Thyroid gland (tissue), 4 donors: ENCODE data around the gene PSMB3. TPM values are rescaled to one million over a fixed set of nuclear protein-coding genes. Genes with fewer than 3 reads are reported as not detected.

Source experiments
- DNase-seq, 2 donors: peaks; one replicate each; pipeline ENCODE4 v3.0.0-alpha.2; 2019
- H3K27ac ChIP-seq, 3 donors: fragments of 200-600 bp; sonication (generic); 1 replicate in 2 of 3; 2 replicates in 1 of 3; pipeline ENCODE4 v1.5.1; 2016 to 2019; ENCODE audit warnings: mild to moderate bottlenecking in 1 of 3, moderate library complexity in 1 of 3
- H3K27me3 ChIP-seq: fragments of 200-600 bp; sonication (generic); one replicate; pipeline ENCODE4 v1.5.1; 2019
- H3K36me3 ChIP-seq, 2 donors: fragments of 200-600 bp; sonication (generic); one replicate each; pipeline ENCODE4 v1.5.1; 2016 to 2019
- H3K4me1 ChIP-seq, 2 donors: fragments of 200-600 bp; sonication (generic); one replicate each; pipeline ENCODE4 v1.5.1; 2017 to 2019
- H3K4me3 ChIP-seq, 3 donors: fragments of 200-600 bp; sonication (generic); replicated peaks in 1 of 3; 1 replicate in 2 of 3; 2 replicates in 1 of 3; pipeline ENCODE4 v1.5.1; 2016; ENCODE audit warnings: mild to moderate bottlenecking in 1 of 3
- H3K9me3 ChIP-seq: fragments of 200-600 bp; sonication (generic); one replicate; pipeline ENCODE4 v1.5.1; 2017
- POLR2A ChIP-seq, 2 donors: fragments of 450-650 bp; IDR thresholded peaks; one replicate each; pipeline ENCODE4 v1.6.1; 2017; ENCODE audit warnings: antibody characterized with exemption in 2 of 2, mild to moderate bottlenecking in 2 of 2, moderate library complexity in 1 of 2
- WGBS, 2 donors: methylation state at CpG; one replicate each; pipeline ENCODE4 v1.1.5; 2017; 5-methylcytosine and 5-hydroxymethylcytosine counted together
- intact Hi-C: fragments of 100-400 bp; cut with DNase I; formaldehyde crosslinking; loops from one replicate; pipeline ENCODE4 v1.15.1; 2023
- total RNA-seq, 4 donors: library from RNA; depleted of rRNA; stranded (reverse); fragments of >200 nt; gene quantifications; one replicate each; pipeline ENCODE4 v1.2.3, GENCODE V29; 2016
- TF ChIP-seq, protein P1 (sequence below), 6 experiments: fragments of 200-600 bp in 3 of 6; fragments of 450-650 bp in 3 of 6; sonication (generic) in 3 of 6; IDR thresholded peaks; one replicate each; pipeline ENCODE4 v1.5.1; 2016 to 2019; ENCODE audit warnings: antibody characterized with exemption in 6 of 6, mild to moderate bottlenecking in 2 of 6, inconsistent platforms in 1 of 6, moderate library complexity in 1 of 6

The PSMB3 gene
- total RNA-seq, 4 donors from 2014 or later = 135 to 256 (median 222) TPM

DNA sequence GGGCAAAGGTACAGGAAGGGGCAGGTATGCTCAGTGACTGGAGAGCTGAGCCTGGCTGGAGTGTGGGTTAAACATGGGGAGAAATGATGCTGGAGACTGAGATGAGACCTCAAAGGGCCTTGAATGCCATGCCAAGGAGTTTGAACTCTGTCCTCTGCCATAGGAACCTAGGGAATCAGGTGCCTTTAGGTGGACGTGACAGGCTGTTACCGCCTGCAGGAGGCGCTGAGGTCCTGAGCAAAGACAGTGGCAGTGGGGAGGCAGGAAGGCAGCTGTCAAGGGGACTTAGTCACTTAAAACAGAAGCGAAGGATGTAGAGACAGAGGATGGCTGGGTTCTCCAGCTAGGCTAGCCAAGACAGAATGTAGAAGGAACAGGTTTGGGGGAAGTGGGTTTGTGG lies 9.1 kb downstream of the PSMB3 start:
- Histone ChIP-seq H3K36me3 (peaks cover 57 to 58% of the 10 kb centered on the region in 2 donors), H3K9me3 (no peaks in the 10 kb centered on the region), H3K27ac (no peak overlapping the region), H3K4me1 (no peaks in the 10 kb centered on the region), H3K27me3 (no peaks in the 10 kb centered on the region), H3K4me3 (no peak overlapping the region)
- WGBS, 2 donors = 85 to 89% methylated on average over 4 of the region's 4 CpGs
- DNase-seq = no peak
- no peak for TF ChIP-seq POLR2A (IDR thresholded peaks at IDR 0.05)
- TF ChIP-seq, protein P1, sequence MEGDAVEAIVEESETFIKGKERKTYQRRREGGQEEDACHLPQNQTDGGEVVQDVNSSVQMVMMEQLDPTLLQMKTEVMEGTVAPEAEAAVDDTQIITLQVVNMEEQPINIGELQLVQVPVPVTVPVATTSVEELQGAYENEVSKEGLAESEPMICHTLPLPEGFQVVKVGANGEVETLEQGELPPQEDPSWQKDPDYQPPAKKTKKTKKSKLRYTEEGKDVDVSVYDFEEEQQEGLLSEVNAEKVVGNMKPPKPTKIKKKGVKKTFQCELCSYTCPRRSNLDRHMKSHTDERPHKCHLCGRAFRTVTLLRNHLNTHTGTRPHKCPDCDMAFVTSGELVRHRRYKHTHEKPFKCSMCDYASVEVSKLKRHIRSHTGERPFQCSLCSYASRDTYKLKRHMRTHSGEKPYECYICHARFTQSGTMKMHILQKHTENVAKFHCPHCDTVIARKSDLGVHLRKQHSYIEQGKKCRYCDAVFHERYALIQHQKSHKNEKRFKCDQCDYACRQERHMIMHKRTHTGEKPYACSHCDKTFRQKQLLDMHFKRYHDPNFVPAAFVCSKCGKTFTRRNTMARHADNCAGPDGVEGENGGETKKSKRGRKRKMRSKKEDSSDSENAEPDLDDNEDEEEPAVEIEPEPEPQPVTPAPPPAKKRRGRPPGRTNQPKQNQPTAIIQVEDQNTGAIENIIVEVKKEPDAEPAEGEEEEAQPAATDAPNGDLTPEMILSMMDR (IDR thresholded peaks at IDR 0.05) = no peak
- intact Hi-C loops = no loop called here

DNA sequence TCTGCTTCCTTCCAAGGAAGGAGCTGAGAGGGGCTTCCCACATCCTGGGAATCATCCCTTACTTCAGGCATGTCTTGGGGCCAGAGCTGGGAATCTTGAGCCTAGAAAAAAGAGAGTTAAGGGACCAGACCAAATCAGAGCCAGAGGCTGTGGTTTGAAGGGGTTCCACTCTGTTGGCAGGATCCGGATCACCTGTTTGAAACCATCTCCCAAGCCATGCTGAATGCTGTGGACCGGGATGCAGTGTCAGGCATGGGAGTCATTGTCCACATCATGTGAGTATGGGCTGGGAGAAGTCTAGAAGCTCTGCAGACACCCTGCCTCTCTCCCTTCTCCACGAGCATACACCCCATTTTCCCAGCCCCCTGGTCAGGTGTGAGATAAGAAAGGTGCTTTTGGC lies 9.7 kb downstream of the PSMB3 start:
- Histone ChIP-seq H3K4me1 (no peaks in the 10 kb centered on the region), H3K4me3 (no peak overlapping the region), H3K9me3 (no peaks in the 10 kb centered on the region), H3K27me3 (no peaks in the 10 kb centered on the region), H3K27ac (no peak overlapping the region), H3K36me3 (peaks cover 56 to 61% of the 10 kb centered on the region in 2 donors)
- DNase-seq = no peak
- WGBS, 2 donors = 88 to 94% methylated on average over 3 of the region's 3 CpGs
- TF ChIP-seq, protein P1 (IDR thresholded peaks at IDR 0.05) = no peak
- TF ChIP-seq POLR2A (IDR thresholded peaks at IDR 0.05) = no peak
- intact Hi-C loops = no loop called here

DNA sequence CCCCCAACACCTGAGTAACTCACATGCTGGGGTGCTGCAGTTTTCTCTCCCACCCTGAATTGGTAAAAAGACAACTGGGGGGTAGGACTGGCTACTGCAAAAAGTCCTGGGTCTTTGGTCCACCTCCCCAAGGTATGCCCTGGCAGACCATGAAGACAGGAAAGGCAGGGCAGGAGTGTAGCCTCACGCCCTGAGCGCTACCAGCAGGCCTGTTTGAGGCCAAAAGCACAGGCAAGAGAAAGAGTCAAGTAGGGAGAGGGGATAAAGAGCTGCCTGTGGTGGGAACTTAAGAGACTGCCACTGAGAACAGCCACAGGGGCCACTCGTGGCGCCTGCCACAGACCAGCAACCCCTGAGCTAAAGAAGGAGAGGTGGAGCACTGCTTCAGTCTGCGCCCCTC lies 13.8 kb downstream of the PSMB3 start:
- H3K4me1 ChIP-seq = peaks cover 3 to 5% of the 10 kb centered on the region in 2 donors
- intact Hi-C loops = no loop called here
- no peak for DNase-seq
- 83 to 87% methylated on average over 5 of the region's 5 CpGs for WGBS, 2 donors
- no peak overlapping the region for H3K4me3 ChIP-seq
- H3K27ac ChIP-seq = no peak overlapping the region
- H3K36me3 ChIP-seq = peaks cover 54 to 57% of the 10 kb centered on the region in 2 donors
- H3K9me3 ChIP-seq = no peaks in the 10 kb centered on the region
- H3K27me3 ChIP-seq = no peaks in the 10 kb centered on the region
- TF ChIP-seq, protein P1 (IDR thresholded peaks at IDR 0.05) = no peak
- TF ChIP-seq POLR2A (IDR thresholded peaks at IDR 0.05) = no peak

DNA sequence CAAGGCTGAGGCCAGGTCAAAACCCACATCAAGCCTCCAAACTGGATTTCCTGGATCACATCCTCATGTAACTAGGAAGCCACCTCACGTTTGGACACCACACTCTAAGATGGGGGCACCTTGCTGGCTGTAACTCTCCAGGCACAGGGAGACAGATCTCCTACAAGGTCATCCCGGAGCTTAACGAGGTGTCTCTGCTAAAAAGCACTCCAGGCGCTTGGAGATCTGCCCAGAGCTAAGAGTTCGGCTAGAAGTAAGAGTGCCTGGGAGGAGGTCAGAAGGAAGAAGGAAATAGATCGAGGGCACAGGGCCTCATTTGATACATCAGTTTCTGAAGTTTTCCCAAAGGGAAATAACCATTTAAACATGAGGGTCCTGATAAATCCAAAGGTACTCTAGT lies 15.9 kb downstream of the PSMB3 start:
- peaks cover 57 to 61% of the 10 kb centered on the region in 2 donors for H3K36me3 ChIP-seq
- H3K9me3 ChIP-seq = no peaks in the 10 kb centered on the region
- H3K27ac ChIP-seq = peak overlapping the region in 2 of 3 donors; percentile 13 to 28
- peak; percentile 73 to 75 for DNase-seq
- TF ChIP-seq POLR2A (IDR thresholded peaks at IDR 0.05) = no peak
- 28 to 44% methylated on average over 6 of the region's 6 CpGs for WGBS, 2 donors
- H3K27me3 ChIP-seq = no peaks in the 10 kb centered on the region
- peaks cover 3 to 5% of the 10 kb centered on the region in 2 donors for H3K4me1 ChIP-seq
- intact Hi-C loops = no loop called here
- H3K4me3 ChIP-seq = no peak overlapping the region

DNA sequence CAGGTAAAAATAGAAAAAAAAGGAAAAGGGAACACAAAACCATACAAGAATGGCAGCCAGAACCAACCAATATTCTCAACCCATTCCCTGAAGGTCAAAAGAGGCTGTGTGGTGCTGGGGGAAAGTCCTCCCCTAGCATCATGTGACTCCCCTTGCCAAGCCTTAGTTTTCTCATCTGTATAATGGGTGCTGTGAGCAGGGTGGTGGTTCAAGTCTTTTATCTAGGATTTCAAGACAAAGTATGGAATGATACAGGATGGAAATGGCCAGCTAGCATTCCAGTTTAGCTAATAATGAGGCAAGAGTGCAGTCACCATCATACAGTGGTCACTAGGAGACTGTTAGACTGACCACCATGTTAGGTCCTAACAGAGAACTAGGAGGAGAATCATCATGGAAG lies 20.7 kb downstream of the PSMB3 start:
- TF ChIP-seq, protein P1 (IDR thresholded peaks at IDR 0.05) = no peak
- no peak for TF ChIP-seq POLR2A (IDR thresholded peaks at IDR 0.05)
- intact Hi-C loops = no loop called here
- no peak overlapping the region for H3K27ac ChIP-seq
- no peaks in the 10 kb centered on the region for H3K27me3 ChIP-seq
- no peak overlapping the region for H3K4me3 ChIP-seq
- peaks cover 3 to 5% of the 10 kb centered on the region in 2 donors for H3K4me1 ChIP-seq
- no peak for DNase-seq
- H3K9me3 ChIP-seq = no peaks in the 10 kb centered on the region
- H3K36me3 ChIP-seq = peaks cover 74 to 83% of the 10 kb centered on the region in 2 donors
